Kidney epithelial cell (primary cell): ENCODE measurements around the gene AP5B1. TPM values are rescaled to one million over a fixed set of nuclear protein-coding genes. Genes with fewer than 3 reads are reported as not detected.
"Not testable (repeated sequence)": the region's sequence is repeated elsewhere in the genome, so short reads cannot be mapped to it uniquely, and the experiment has no call there.

Experiments used
- DNase-seq: peaks from one replicate; pipeline ENCODE4 v3.0.0-alpha.2; 2010; ENCODE audit warnings: low read depth
- H3K27me3 ChIP-seq: 2 replicates; pipeline ENCODE4 v1.6.0; 2011; ENCODE audit warnings: low read length; ENCODE audit not compliant: control insufficient read depth, insufficient read depth
- H3K36me3 ChIP-seq: 2 replicates; pipeline ENCODE4 v1.5.1; 2011; ENCODE audit warnings: low read length; ENCODE audit not compliant: control insufficient read depth, insufficient read depth
- H3K4me3 ChIP-seq: 2 replicates; pipeline ENCODE4 v1.5.1; 2011; ENCODE audit warnings: low read depth, mild to moderate bottlenecking, control low read depth, low read length
- total RNA-seq: library from RNA; depleted of rRNA; stranded (reverse); fragments of >200 nt; gene quantifications from 2 replicates; pipeline ENCODE4 v1.2.3, GENCODE V29; 2015
- TF ChIP-seq, protein P1 (sequence below): IDR thresholded peaks from 2 replicates; pipeline ENCODE4 v1.5.1; 2011; ENCODE audit warnings: mild to moderate bottlenecking, moderate library complexity, low read length, control low read depth, inconsistent platforms; ENCODE audit not compliant: insufficient read depth, poor library complexity, severe bottlenecking

AP5B1 gene
- total RNA-seq, 1 donor from 2014 or later: 21.7 TPM

DNA sequence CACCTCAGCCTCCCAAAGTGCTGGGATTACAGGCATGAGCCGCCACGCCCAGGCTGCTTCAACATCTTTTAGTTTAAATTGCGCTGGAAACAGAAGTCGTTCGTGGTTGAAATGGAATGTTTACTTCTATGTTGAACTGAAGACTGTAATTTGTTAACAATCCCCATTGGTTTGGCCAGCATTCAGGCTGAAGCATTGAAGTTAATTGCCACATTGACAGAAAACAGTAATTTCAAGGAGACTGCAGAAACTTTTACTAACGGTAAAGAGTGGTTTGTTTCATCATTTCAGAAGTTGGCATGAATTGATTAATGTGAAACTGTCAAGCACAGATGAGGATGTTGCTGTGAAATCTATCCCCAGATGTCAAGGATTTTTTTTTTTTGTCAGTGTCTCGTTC lies 14.2 kb downstream of the AP5B1 start:
- no peak for DNase-seq
- H3K4me3 ChIP-seq: no peak overlapping the region
- no peaks in the 10 kb centered on the region for H3K36me3 ChIP-seq
- TF ChIP-seq, protein P1, sequence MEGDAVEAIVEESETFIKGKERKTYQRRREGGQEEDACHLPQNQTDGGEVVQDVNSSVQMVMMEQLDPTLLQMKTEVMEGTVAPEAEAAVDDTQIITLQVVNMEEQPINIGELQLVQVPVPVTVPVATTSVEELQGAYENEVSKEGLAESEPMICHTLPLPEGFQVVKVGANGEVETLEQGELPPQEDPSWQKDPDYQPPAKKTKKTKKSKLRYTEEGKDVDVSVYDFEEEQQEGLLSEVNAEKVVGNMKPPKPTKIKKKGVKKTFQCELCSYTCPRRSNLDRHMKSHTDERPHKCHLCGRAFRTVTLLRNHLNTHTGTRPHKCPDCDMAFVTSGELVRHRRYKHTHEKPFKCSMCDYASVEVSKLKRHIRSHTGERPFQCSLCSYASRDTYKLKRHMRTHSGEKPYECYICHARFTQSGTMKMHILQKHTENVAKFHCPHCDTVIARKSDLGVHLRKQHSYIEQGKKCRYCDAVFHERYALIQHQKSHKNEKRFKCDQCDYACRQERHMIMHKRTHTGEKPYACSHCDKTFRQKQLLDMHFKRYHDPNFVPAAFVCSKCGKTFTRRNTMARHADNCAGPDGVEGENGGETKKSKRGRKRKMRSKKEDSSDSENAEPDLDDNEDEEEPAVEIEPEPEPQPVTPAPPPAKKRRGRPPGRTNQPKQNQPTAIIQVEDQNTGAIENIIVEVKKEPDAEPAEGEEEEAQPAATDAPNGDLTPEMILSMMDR: no peak
- H3K27me3 ChIP-seq: no peaks in the 10 kb centered on the region

DNA sequence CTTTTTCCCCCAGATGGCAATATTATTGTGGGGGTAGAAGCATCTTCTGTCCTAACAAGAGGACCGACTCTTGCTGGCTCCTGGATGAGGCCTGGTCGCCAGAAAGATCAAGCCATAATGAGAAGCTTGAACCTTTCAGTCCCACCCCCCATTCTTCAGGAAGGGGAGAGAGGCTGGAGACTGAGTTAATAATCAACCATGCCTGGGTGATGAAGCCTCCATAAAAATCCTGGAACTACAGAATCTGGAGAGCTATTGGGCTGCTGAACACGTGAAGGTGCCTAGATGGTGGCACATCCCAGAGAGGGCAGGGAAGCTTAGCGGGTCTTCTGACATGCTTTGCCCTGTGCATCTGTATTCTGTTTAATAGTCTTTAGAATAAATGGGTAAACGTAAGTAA lies 16.3 kb downstream of the AP5B1 start:
- Histone ChIP-seq H3K27me3 (no peaks in the 10 kb centered on the region), H3K36me3 (no peaks in the 10 kb centered on the region), H3K4me3 (no peak overlapping the region)
- no peak for DNase-seq
- TF ChIP-seq, protein P1: no peak

DNA sequence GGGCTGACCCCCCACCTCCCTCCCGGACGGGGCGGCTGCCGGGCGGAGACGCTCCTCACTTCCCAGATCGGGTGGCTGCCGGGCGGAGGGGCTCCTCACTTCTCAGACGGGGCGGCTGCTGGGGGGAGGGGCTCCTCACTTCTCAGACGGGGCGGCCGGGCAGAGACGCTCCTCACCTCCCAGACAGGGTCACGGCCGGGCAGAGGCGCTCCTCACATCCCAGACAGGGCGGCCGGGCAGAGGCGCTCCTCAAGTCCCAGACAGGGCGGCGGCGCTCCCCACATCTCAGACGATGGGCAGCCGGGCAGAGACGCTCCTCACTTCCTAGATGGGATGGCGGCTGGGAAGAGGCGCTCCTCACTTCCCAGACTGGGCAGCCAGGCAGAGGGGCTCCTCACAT lies 18.0 kb downstream of the AP5B1 start:
- H3K27me3 ChIP-seq, DNase-seq, H3K4me3 ChIP-seq, H3K36me3 ChIP-seq: not testable (repeated sequence)

DNA sequence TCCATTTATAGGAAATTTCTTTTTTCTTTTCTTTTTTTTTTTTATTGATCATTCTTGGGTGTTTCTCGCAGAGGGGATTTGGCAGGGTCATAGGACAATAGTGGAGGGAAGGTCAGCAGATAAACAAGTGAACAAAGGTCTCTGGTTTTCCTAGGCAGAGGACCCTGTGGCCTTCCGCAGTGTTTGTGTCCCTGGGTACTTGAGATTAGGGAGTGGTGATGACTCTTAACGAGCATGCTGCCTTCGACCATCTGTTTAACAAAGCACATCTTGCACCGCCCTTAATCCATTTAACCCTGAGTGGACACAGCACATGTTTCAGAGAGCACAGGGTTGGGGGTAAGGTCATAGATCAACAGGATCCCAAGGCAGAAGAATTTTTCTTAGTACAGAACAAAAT lies 18.6 kb downstream of the AP5B1 start:
- not testable (repeated sequence) for DNase-seq, H3K27me3 ChIP-seq, H3K36me3 ChIP-seq, H3K4me3 ChIP-seq

DNA sequence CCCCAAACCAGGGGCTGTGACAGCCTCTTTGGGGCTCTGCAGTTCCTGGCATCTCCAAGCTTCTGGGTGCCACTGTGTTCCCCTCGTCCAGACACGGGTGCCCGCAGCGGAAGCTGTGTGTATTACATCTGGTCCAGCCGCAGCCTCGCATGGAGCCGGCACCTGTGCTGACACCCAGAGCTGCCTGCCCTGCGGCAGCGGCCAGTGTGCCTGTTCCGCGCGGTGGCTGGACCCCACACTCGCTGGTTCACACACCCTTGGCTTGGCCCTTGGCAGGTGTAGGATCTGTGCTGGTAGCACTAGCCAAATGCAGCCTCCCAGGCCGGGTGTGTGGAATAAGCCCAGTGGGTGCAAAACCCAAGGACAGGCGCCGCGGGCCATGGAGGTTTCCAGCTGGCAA lies 35.7 kb downstream of the AP5B1 start:
- Histone ChIP-seq H3K27me3 (peaks cover 6% of the 10 kb centered on the region), H3K4me3 (no peak overlapping the region), H3K36me3 (no peaks in the 10 kb centered on the region)
- TF ChIP-seq, protein P1: no peak
- no peak for DNase-seq

DNA sequence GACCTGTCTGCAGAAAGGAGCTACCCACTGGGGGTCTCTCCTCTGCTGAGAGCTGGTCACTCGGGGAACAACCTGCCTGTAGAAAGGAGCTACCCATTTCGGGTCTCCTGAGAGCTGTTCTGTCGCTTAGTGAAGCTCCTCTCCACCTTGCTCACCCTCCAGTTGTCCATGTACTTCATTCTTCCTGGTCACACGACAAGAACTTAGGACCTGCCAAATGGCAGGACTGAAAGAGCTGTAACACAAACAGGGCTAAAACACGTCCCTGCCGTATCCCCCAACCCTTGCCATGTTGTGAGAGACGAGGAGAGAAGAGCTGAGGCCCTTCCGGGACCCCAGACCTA lies 36.1 kb downstream of the AP5B1 start:
- H3K4me3 ChIP-seq: no peak overlapping the region
- H3K27me3 ChIP-seq: peaks cover 6% of the 10 kb centered on the region
- TF ChIP-seq, protein P1: no peak
- H3K36me3 ChIP-seq: no peaks in the 10 kb centered on the region
- no peak for DNase-seq

DNA sequence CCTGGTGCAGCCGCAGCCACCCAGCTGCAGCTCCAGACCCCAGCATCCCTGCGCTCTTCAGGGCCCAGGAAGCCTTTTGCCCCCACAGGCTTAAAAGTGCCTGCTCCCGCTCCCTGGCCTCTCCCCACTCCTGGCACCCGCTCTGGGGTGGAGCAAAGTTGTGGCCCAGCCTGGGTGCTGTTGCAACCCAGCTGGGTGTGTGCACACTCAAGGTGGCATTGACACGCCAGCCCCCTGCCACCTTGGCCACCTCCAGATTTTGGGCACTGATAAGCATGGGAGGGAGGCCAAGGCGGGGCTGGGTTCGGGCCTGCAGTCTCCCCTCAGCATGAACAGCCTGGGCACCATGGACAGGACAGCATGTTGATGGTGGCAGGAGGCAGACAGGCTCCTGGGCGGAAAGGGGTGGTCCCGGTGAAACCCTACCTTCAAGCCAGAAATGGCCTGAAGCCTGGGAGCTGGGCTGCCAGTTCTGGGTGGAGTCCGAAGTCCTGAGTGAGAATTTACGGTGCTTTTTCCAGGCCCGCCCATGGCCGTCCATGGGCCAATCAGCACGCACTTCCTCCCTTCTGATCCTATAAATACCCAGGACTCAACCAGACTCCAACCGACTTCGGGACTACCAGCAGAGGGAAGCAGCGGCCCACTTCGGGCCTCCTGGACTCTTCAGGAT lies 36.6 kb downstream of the AP5B1 start:
- peaks cover 4% of the 10 kb centered on the region for H3K27me3 ChIP-seq
- no peaks in the 10 kb centered on the region for H3K36me3 ChIP-seq
- no peak for DNase-seq
- no peak overlapping the region for H3K4me3 ChIP-seq
- TF ChIP-seq, protein P1: peak; percentile 16
